SK-N-SH (cell line): ENCODE measurements around the gene CARMIL3. TPM values are rescaled to one million over a fixed set of nuclear protein-coding genes. Genes with fewer than 3 reads are reported as not detected.
"Not testable (repeated sequence)": the region's sequence is repeated elsewhere in the genome, so short reads cannot be mapped to it uniquely, and the experiment has no call there.

ENCODE experiments used
- CTCF ChIA-PET: fragments of 300-600, 350-600 bp; formaldehyde crosslinking; extraction: SDS; loops from one replicate; lab custom pipeline; 2021; lab: Yijun Ruan, JAX
- POLR2A ChIA-PET: fragments of 350-600 bp; sonication (Branson Sonifier 250); formaldehyde crosslinking; extraction: SDS; loops from one replicate; lab custom pipeline; 2020; ENCODE audit warnings: antibody characterized with exemption, inconsistent platforms; lab: Yijun Ruan, JAX
- DNase-seq: peaks from one replicate; pipeline ENCODE4 v3.0.0; 2012
- H2AFZ ChIP-seq: fragments of 200-600 bp; sonication (generic); 2 replicates; pipeline ENCODE4 v1.8.1; 2016; ENCODE audit warnings: antibody characterized with exemption, mild to moderate bottlenecking, low read depth
- H3F3A ChIP-seq: fragments of 200-600 bp; sonication (generic); replicated peaks from 2 replicates; pipeline ENCODE3; 2016; ENCODE audit warnings: antibody characterized with exemption, mild to moderate bottlenecking; ENCODE audit not compliant: insufficient read depth
- H3K27ac ChIP-seq, 2 experiments: fragments of 200-500 bp in 1 of 2; fragments of 200-600 bp in 1 of 2; sonication (Bioruptor generic) in 1 of 2; sonication (generic), shearing (Covaris generic) in 1 of 2; 2 replicates each; pipeline versions ENCODE4 v1.5.1 to v1.6.1; 2014 to 2016; ENCODE audit warnings: low read depth in 2 of 2, inconsistent platforms in 1 of 2, low read length in 1 of 2, mild to moderate bottlenecking in 1 of 2, mixed read lengths in 1 of 2
- H3K27me3 ChIP-seq: fragments of 200-600 bp; sonication (generic), shearing (Covaris generic); 2 replicates; pipeline ENCODE4 v1.6.1; 2016; ENCODE audit warnings: mixed run types; ENCODE audit not compliant: insufficient read depth
- H3K36me3 ChIP-seq, 2 experiments: fragments of 200-500 bp in 1 of 2; fragments of 200-600 bp in 1 of 2; sonication (Bioruptor generic) in 1 of 2; sonication (generic) in 1 of 2; replicated peaks in 1 of 2; 2 replicates each; pipeline versions ENCODE3 to v1.5.1; 2014 to 2016; ENCODE audit warnings: low read length in 1 of 2, mild to moderate bottlenecking in 1 of 2; ENCODE audit not compliant: insufficient read depth in 2 of 2, control insufficient read depth in 1 of 2
- H3K4me1 ChIP-seq, 2 experiments: fragments of 200-500 bp in 1 of 2; fragments of 200-600 bp in 1 of 2; sonication (Bioruptor generic) in 1 of 2; sonication (generic), shearing (Covaris generic) in 1 of 2; 2 replicates each; pipeline versions ENCODE4 v1.5.1 to v1.6.1; 2014 to 2016; ENCODE audit warnings: low read depth in 1 of 2, low read length in 1 of 2, mixed run types in 1 of 2; ENCODE audit not compliant: insufficient read depth in 2 of 2, control insufficient read depth in 1 of 2
- H3K4me2 ChIP-seq: fragments of 200-600 bp; sonication (generic), shearing (Covaris generic); 2 replicates; pipeline ENCODE4 v1.6.1; 2017; ENCODE audit warnings: mixed run types
- H3K4me3 ChIP-seq, 2 experiments: fragments of 200-500 bp in 1 of 2; fragments of 200-600 bp in 1 of 2; sonication (Bioruptor generic) in 1 of 2; sonication (generic), shearing (Covaris generic) in 1 of 2; 2 replicates each; pipeline versions ENCODE4 v1.5.1 to v1.8.1; 2014 to 2016; ENCODE audit warnings: low read depth in 2 of 2, inconsistent platforms in 1 of 2, low read length in 1 of 2, mild to moderate bottlenecking in 1 of 2, mixed read lengths in 1 of 2, moderate library complexity in 1 of 2
- H3K79me2 ChIP-seq: fragments of 200-600 bp; sonication (generic); 2 replicates; pipeline ENCODE4 v1.8.1; 2017; ENCODE audit warnings: mild to moderate bottlenecking; ENCODE audit not compliant: insufficient read depth
- H3K9ac ChIP-seq: fragments of 200-600 bp; sonication (generic); 2 replicates; pipeline ENCODE4 v1.6.1; 2017; ENCODE audit warnings: mixed run types
- H3K9me2 ChIP-seq: fragments of 200-600 bp; sonication (generic); 2 replicates; pipeline ENCODE4 v1.6.1; 2017; ENCODE audit warnings: mixed run types
- H3K9me3 ChIP-seq: fragments of 200-600 bp; sonication (generic); 2 replicates; pipeline ENCODE4 v1.6.1; 2017; ENCODE audit warnings: mixed run types, mild to moderate bottlenecking, moderate library complexity
- H4K20me1 ChIP-seq: fragments of 200-600 bp; sonication (generic); 2 replicates; pipeline ENCODE4 v1.6.1; 2017; ENCODE audit warnings: mild to moderate bottlenecking, mixed run types; ENCODE audit not compliant: insufficient read depth
- CHD2 ChIP-seq: fragments of 150-350 bp; IDR thresholded peaks from 2 replicates; pipeline ENCODE4 v1.6.1; 2018; ENCODE audit warnings: low read length; ENCODE audit not compliant: partially characterized antibody
- FOXJ3 ChIP-seq: sonication (generic); formaldehyde crosslinking; IDR thresholded peaks from 2 replicates; pipeline ENCODE4 v1.5.1; 2020; ENCODE audit warnings: mild to moderate bottlenecking, missing genetic modification reagents
- FOXM1 ChIP-seq: IDR thresholded peaks from 2 replicates; pipeline ENCODE4 v1.4.0; 2012; ENCODE audit warnings: low read depth, mild to moderate bottlenecking
- GABPA ChIP-seq: IDR thresholded peaks from 2 replicates; pipeline ENCODE4 v1.4.0; 2012; ENCODE audit warnings: low read depth, mild to moderate bottlenecking
- NFIC ChIP-seq: IDR thresholded peaks from 2 replicates; pipeline ENCODE4 v1.4.0; 2012; ENCODE audit warnings: borderline replicate concordance
- TAF1 ChIP-seq: IDR thresholded peaks from 2 replicates; pipeline ENCODE4 v1.6.1; 2012; ENCODE audit warnings: low read depth, mild to moderate bottlenecking, low read length, moderate library complexity, borderline replicate concordance
- TCF12 ChIP-seq: IDR thresholded peaks from 2 replicates; pipeline ENCODE4 v1.4.0; 2012
- YY1 ChIP-seq: IDR thresholded peaks from 2 replicates; pipeline ENCODE4 v1.4.0; 2012; ENCODE audit warnings: low read depth, mild to moderate bottlenecking
- WGBS: methylation state at CpG from one replicate; pipeline ENCODE4 v1.1.6; 2017; ENCODE audit warnings: low lambda C conversion rate; 5-methylcytosine and 5-hydroxymethylcytosine counted together
- polyA plus RNA-seq, 3 experiments: library from polyadenylated mRNA; depleted of rRNA; stranded (reverse); fragments of >200 nt; gene quantifications; 2 replicates each; pipeline ENCODE4 v1.2.3, GENCODE V29; 2012
- TF ChIP-seq, protein P1 (sequence below): IDR thresholded peaks from 2 replicates; pipeline ENCODE4; 2012

Gene CARMIL3
- polyA plus RNA-seq, 1 of the 3 experiments (the other 2 are of a cell fraction): 0.43 TPM

GRCh38 chr14:24042746-24043145, 9.1 kb upstream of the CARMIL3 start:
- no peak overlapping the region for H3K9ac ChIP-seq
- H3F3A ChIP-seq: no peaks in the 10 kb centered on the region
- no peaks in the 10 kb centered on the region; the same call in 1 of the 2 replicates for H3K27me3 ChIP-seq
- no peaks in the 10 kb centered on the region; a peak in 1 of 4 replicates for H3K4me1 ChIP-seq
- no peak overlapping the region for H3K27ac ChIP-seq
- no peak for TF ChIP-seq TAF1
- TF ChIP-seq, protein P1, sequence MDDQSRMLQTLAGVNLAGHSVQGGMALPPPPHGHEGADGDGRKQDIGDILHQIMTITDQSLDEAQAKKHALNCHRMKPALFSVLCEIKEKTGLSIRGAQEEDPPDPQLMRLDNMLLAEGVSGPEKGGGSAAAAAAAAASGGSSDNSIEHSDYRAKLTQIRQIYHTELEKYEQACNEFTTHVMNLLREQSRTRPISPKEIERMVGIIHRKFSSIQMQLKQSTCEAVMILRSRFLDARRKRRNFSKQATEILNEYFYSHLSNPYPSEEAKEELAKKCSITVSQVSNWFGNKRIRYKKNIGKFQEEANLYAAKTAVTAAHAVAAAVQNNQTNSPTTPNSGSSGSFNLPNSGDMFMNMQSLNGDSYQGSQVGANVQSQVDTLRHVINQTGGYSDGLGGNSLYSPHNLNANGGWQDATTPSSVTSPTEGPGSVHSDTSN: no peak
- no peak for TF ChIP-seq NFIC
- no peak for TF ChIP-seq CHD2
- TF ChIP-seq FOXJ3: no peak
- TF ChIP-seq TCF12: no peak
- no peak for TF ChIP-seq GABPA
- TF ChIP-seq FOXM1: no peak
- no peak for TF ChIP-seq YY1
- H3K79me2 ChIP-seq: no peaks in the 10 kb centered on the region
- CTCF ChIA-PET: interaction anchor here (0.9 to 2.5 kb wide), 3 partner anchors 15 to 411 kb away, joined by 3 to 9 read pairs (median 3); no protein-coding TSS in a partner anchor
- H3K36me3 ChIP-seq: no peaks in the 10 kb centered on the region
- no peaks in the 10 kb centered on the region for H3K9me3 ChIP-seq
- no peak overlapping the region for H2AFZ ChIP-seq
- no peaks in the 10 kb centered on the region for H4K20me1 ChIP-seq
- DNase-seq: no peak
- 32% methylated on average over 5 of the region's 5 CpGs for WGBS
- no peak overlapping the region for H3K4me3 ChIP-seq
- H3K9me2 ChIP-seq: no peaks in the 10 kb centered on the region
- POLR2A ChIA-PET: interaction anchor here (0.9 kb wide), 1 partner anchor 36 kb away, joined by 3 read pairs; no protein-coding TSS in a partner anchor
- H3K4me2 ChIP-seq: no peak overlapping the region

DNA sequence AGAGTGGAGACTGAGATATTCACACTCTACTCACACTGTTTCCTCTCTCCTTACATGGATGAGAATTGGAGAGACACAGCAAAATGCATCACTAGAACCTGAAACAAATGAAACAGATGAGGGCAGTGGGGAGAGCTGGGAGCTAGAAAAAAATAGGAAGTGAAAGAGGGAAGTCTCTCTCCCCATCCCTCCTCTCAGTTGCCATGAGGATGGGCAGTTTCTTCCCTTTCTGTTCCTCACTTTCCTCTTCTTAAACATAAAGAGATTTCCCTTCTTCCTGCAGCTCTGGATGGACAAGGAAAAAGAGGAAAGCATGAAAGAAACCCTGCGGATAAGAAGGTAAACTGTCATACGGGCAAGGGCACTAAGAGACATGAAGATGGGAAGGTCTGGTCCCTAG, 2.8 kb upstream of the CARMIL3 start:
- CTCF ChIA-PET: interaction anchor here (42.8 kb wide), 1 partner anchor 51 kb away, joined by 1159 read pairs; the partner anchor contains the start of gene PCK2

DNA sequence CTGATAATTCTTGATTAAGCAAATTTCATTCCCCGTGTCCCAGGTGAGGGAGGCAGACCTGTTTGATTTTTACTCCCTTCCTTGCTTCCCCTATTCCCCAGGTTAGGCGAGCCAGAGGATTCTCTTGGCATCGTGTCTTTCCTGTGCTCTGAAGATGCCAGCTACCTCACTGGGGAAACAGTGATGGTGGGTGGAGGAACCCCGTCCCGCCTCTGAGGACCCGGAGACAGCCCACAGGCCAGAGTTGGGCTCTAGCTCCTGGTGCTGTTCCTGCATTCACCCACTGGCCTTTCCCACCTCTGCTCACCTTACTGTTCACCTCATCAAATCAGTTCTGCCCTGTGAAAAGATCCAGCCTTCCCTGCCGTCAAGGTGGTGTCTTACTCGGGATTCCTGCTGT, 1.1 kb upstream of the CARMIL3 start:
- not testable (repeated sequence) for H2AFZ ChIP-seq, H3K9me2 ChIP-seq, H3K4me3 ChIP-seq, H4K20me1 ChIP-seq, H3K9me3 ChIP-seq, H3K79me2 ChIP-seq, H3K27me3 ChIP-seq, H3K27ac ChIP-seq, H3F3A ChIP-seq, H3K9ac ChIP-seq, H3K4me2 ChIP-seq, DNase-seq, H3K36me3 ChIP-seq
- POLR2A ChIA-PET: interaction anchor here (2.1 to 3.1 kb wide), 3 partner anchors 29 to 64 kb away, joined by 11 to 22 read pairs (median 14); partner anchors contain the start of genes DCAF11, NRL and PCK2
- 79% methylated on average over 8 of the region's 8 CpGs for WGBS
- CTCF ChIA-PET: interaction anchor here (0.6 to 42.8 kb wide), 3 partner anchors 49 to 171 kb away, joined by 3 to 1159 read pairs (median 3); partner anchors contain the start of genes IRF9 and PCK2
- H3K4me1 ChIP-seq: peaks cover 0 to 18% of the 10 kb centered on the region in 2 experiments; a peak in 1 of 4 replicates

More for the DNA sequence above, 2.8 kb upstream of the CARMIL3 start:
- H3K27me3 ChIP-seq, H3K36me3 ChIP-seq, H3F3A ChIP-seq, H3K4me3 ChIP-seq, H3K9me2 ChIP-seq, H3K9me3 ChIP-seq, H4K20me1 ChIP-seq, POLR2A ChIA-PET, H3K27ac ChIP-seq, H3K9ac ChIP-seq, H2AFZ ChIP-seq, H3K4me2 ChIP-seq, H3K79me2 ChIP-seq, DNase-seq: not testable (repeated sequence)
- peaks cover 0 to 18% of the 10 kb centered on the region in 2 experiments; a peak in 1 of 4 replicates for H3K4me1 ChIP-seq
- 71% methylated on average over 2 of the region's 2 CpGs for WGBS
